Progenitor cell of endocrine pancreas (in vitro differentiated cells): Measurements from ENCODE around the gene CUX1. TPM values are rescaled to one million over a fixed set of nuclear protein-coding genes. Genes with fewer than 3 reads are reported as not detected.

Source experiments
- DNase-seq: peaks from one replicate; pipeline ENCODE4 v3.0.0; 2021; ENCODE audit warnings: low spot score; ENCODE audit not compliant: unreplicated experiment
- H3K27ac Mint-ChIP-seq: 2 replicates; pipeline ENCODE4 v1.8.0; 2021; ENCODE audit warnings: mild to moderate bottlenecking, moderate library complexity, mixed read lengths
- H3K27me3 Mint-ChIP-seq: 2 replicates; pipeline ENCODE4 v1.8.0; 2021; ENCODE audit warnings: mixed read lengths
- H3K36me3 Mint-ChIP-seq: 2 replicates; pipeline ENCODE4 v1.8.0; 2022; ENCODE audit warnings: mixed read lengths; ENCODE audit not compliant: insufficient read depth
- H3K4me1 Mint-ChIP-seq: 2 replicates; pipeline ENCODE4 v1.8.0; 2021; ENCODE audit warnings: low read depth, mixed read lengths
- H3K4me3 Mint-ChIP-seq: 2 replicates; pipeline ENCODE4 v1.8.0; 2021; ENCODE audit warnings: low read depth, mild to moderate bottlenecking, moderate library complexity, mixed read lengths
- H3K9me3 Mint-ChIP-seq: 2 replicates; pipeline ENCODE4 v1.8.0; 2021; ENCODE audit warnings: low read depth, mixed read lengths
- total RNA-seq: library from RNA; stranded (reverse); gene quantifications from 2 replicates; pipeline ENCODE4 v1.2.1, GENCODE V29; 2021
- TF ChIP-seq, protein P1 (sequence below): fragments of 200-600 bp; sonication (generic); IDR thresholded peaks from one replicate; pipeline ENCODE4 v1.5.0; 2021; ENCODE audit warnings: antibody characterized with exemption, mild to moderate bottlenecking; ENCODE audit not compliant: unreplicated experiment

CUX1 gene
- total RNA-seq, 1 donor from 2014 or later = 103 TPM

GRCh38 chr7:101901661-101902491, 84.5 kb downstream of the CUX1 start:
- H3K27ac Mint-ChIP-seq = no peak overlapping the region
- peaks cover 3% of the 10 kb centered on the region for H3K36me3 Mint-ChIP-seq
- H3K9me3 Mint-ChIP-seq = no peaks in the 10 kb centered on the region
- TF ChIP-seq, protein P1, sequence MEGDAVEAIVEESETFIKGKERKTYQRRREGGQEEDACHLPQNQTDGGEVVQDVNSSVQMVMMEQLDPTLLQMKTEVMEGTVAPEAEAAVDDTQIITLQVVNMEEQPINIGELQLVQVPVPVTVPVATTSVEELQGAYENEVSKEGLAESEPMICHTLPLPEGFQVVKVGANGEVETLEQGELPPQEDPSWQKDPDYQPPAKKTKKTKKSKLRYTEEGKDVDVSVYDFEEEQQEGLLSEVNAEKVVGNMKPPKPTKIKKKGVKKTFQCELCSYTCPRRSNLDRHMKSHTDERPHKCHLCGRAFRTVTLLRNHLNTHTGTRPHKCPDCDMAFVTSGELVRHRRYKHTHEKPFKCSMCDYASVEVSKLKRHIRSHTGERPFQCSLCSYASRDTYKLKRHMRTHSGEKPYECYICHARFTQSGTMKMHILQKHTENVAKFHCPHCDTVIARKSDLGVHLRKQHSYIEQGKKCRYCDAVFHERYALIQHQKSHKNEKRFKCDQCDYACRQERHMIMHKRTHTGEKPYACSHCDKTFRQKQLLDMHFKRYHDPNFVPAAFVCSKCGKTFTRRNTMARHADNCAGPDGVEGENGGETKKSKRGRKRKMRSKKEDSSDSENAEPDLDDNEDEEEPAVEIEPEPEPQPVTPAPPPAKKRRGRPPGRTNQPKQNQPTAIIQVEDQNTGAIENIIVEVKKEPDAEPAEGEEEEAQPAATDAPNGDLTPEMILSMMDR = no peak
- H3K4me1 Mint-ChIP-seq = peaks cover 11% of the 10 kb centered on the region
- H3K4me3 Mint-ChIP-seq = no peak overlapping the region
- DNase-seq = no peak
- H3K27me3 Mint-ChIP-seq = no peaks in the 10 kb centered on the region

DNA sequence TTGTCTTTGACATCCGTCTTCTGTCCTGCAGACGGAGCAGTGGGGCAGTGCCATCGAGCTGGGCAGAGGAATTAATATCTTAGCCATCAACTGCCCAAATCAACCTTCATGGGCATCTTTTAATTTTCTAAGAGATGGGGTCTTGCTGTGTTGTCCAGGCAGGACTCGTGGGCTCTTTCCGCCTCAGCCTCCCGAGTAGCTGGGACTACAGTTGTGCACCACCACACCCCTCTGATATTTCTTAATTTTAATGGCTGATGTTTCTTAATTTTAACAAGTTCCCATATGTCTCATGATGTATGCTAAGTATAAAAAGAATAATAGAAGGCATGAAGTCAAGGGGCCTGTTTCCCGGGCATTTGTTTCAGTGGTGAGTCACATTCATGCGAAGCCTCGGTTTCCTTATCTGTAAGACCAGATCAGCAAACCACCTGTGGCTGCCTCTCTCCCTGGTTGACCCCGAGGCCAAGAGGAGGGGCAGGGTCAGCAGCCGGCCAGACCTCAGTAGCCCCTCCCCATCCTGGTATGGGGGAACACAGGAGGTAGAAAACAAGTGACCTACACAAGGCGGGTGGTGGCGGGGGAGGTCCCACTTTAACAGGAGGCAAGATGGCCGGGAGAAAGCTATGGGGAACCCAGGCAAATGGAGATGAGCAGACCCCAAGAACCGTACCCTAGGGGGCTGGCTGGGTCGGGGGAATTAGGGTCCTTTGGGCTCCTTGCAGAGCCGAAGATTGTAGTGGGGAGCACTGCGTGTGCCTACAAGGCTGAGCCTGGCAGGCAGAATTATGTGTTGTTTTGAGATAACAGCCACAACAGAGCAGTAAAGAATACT, 85.5 kb downstream of the CUX1 start:
- Mint-ChIP-seq H3K36me3 (peaks cover 3% of the 10 kb centered on the region), H3K9me3 (no peaks in the 10 kb centered on the region), H3K27me3 (no peaks in the 10 kb centered on the region), H3K27ac (peak overlapping the region; percentile 75), H3K4me3 (no peak overlapping the region), H3K4me1 (peaks cover 11% of the 10 kb centered on the region)
- no peak for DNase-seq
- TF ChIP-seq, protein P1 = no peak

GRCh38 chr7:101903515-101903868, 86.1 kb downstream of the CUX1 start:
- Mint-ChIP-seq H3K27ac (no peak overlapping the region), H3K9me3 (no peaks in the 10 kb centered on the region), H3K27me3 (no peaks in the 10 kb centered on the region), H3K4me1 (peaks cover 11% of the 10 kb centered on the region), H3K36me3 (peaks cover 3% of the 10 kb centered on the region), H3K4me3 (no peak overlapping the region)
- no peak for DNase-seq
- TF ChIP-seq, protein P1 = no peak

GRCh38 chr7:101904019-101904418, 86.6 kb downstream of the CUX1 start:
- DNase-seq = no peak
- no peaks in the 10 kb centered on the region for H3K27me3 Mint-ChIP-seq
- peaks cover 11% of the 10 kb centered on the region for H3K4me1 Mint-ChIP-seq
- H3K27ac Mint-ChIP-seq = no peak overlapping the region
- no peaks in the 10 kb centered on the region for H3K9me3 Mint-ChIP-seq
- H3K4me3 Mint-ChIP-seq = no peak overlapping the region
- TF ChIP-seq, protein P1 = no peak
- H3K36me3 Mint-ChIP-seq = peaks cover 3% of the 10 kb centered on the region

- TF ChIP-seq, protein P1 = no peak
- peaks cover 9% of the 10 kb centered on the region for H3K4me1 Mint-ChIP-seq
- no peak overlapping the region for H3K4me3 Mint-ChIP-seq
- DNase-seq = no peak
- H3K27me3 Mint-ChIP-seq = no peaks in the 10 kb centered on the region
- H3K27ac Mint-ChIP-seq = peak overlapping the region; percentile 50
- no peaks in the 10 kb centered on the region for H3K9me3 Mint-ChIP-seq
- peaks cover 3% of the 10 kb centered on the region for H3K36me3 Mint-ChIP-seq
Observed at GRCh38 chr7:101905203-101905865, 87.9 kb downstream of the CUX1 start.
